GM10266 (cell line): ENCODE results near the gene MEX3D.
"Not testable (repeated sequence)": the region's sequence is repeated elsewhere in the genome, so short reads cannot be mapped to it uniquely, and the experiment has no call there.

Experiments
- DNase-seq: peaks from one replicate; pipeline ENCODE4 v3.0.0; 2012; ENCODE audit errors: extremely low spot score
- TF ChIP-seq, protein P1 (sequence below): IDR thresholded peaks from 2 replicates; pipeline ENCODE4 v1.5.1; 2012; ENCODE audit warnings: mild to moderate bottlenecking, low read depth; ENCODE audit not compliant: control insufficient read depth, insufficient read depth; ENCODE audit errors: missing control alignments

Gene MEX3D

DNA sequence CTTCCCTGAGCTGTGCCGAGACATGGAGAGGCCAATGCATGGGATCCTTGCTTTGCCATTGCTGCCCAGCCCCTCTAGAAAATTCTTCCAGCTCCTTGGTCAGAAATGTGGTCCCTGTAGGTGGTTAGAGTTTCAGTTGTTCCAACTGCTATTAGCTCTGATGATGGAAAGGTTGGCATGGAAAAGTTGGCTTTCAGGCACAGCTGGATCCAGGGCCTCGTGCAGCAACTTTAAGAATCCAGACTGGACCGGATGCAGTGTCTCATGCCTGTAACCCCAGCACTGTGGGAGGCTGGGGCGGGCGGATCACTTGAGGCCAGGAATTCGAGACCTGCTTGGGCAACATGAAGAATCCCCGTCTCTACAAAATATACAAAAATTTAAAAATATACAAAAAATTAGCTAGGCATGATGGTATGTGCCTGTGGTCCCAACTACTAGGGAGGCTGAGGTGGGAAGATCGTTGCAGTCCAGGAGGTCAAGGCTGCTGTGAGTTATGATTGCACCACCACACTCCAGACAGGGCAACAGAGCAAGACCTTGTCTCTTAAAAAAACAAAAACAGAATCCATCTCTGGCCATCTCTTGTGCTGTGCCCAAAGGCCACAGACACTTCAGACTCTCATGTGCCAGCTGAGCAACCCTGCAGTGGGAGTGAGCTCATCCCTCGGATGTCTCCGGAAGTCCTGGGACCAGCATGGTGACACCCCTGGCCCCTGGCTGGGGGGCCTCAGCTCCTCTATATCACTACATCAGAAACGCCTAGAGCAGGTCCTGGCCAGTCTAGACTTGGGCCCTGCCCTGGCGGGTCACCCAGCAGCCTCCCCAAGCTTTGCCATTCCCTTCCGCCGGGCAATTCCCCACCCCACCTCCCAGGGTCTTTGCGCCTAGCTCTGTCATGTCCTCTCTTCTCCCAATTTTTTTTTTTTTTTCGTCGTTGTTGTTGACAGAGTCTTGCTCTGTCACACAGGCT, 16.8 kb downstream of the MEX3D start:
- no peak for DNase-seq
- TF ChIP-seq, protein P1, sequence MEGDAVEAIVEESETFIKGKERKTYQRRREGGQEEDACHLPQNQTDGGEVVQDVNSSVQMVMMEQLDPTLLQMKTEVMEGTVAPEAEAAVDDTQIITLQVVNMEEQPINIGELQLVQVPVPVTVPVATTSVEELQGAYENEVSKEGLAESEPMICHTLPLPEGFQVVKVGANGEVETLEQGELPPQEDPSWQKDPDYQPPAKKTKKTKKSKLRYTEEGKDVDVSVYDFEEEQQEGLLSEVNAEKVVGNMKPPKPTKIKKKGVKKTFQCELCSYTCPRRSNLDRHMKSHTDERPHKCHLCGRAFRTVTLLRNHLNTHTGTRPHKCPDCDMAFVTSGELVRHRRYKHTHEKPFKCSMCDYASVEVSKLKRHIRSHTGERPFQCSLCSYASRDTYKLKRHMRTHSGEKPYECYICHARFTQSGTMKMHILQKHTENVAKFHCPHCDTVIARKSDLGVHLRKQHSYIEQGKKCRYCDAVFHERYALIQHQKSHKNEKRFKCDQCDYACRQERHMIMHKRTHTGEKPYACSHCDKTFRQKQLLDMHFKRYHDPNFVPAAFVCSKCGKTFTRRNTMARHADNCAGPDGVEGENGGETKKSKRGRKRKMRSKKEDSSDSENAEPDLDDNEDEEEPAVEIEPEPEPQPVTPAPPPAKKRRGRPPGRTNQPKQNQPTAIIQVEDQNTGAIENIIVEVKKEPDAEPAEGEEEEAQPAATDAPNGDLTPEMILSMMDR = no peak

DNA sequence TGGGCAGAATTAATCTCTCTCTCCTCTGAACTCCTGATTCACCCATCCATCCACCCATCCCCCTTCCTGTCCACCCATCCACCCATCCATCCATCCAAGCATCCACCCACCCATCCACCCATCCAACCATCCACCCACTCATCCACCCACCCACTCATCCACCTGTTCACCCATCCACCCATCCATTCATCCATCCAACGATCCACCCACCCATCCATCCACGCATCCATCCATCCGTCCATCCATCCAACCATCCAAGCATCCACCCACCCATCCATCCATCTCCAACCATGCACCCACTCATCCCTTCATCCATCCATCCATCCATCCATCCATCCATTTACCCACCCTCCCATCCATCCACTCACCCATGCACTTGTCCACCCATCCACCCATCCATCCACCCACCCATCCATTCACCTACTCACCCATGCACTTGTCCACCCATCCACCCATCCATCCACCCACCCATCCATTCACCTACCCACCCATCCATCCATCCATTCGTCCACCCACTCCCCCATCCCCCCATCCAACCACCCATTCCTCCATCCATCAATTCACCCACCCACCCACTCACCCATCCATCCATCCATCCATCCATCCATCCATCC, 18.7 kb downstream of the MEX3D start:
- TF ChIP-seq, protein P1 = no peak
- DNase-seq = no peak

DNA sequence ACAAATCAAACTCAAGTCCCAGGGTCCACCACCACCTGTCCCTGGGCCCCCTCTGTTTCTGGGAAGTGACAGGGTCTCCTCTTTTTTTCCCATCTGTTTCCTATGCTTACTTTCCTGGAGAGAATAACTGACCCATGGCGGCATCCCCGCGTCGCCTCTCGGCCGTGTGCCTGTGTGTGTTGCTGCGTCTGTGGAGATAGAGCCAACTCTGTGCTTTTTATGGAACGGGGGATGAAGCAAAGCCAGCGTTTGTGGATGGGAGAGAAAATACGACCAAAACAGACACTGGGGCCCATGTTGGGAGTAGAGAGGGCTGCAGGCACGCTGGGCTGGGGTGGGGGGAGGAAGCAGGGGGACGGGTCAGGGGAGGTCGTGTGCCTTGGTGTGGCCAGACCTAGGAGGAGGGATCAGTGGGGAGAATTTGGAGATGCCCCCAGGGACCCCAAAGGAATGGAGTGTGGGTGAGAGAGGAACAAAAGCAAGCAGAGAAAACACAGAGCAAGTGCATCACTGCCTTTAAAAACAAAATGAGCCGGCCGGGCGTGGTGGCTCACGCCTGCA, 27.7 kb downstream of the MEX3D start:
- no peak for DNase-seq
- TF ChIP-seq, protein P1 = no peak

DNA sequence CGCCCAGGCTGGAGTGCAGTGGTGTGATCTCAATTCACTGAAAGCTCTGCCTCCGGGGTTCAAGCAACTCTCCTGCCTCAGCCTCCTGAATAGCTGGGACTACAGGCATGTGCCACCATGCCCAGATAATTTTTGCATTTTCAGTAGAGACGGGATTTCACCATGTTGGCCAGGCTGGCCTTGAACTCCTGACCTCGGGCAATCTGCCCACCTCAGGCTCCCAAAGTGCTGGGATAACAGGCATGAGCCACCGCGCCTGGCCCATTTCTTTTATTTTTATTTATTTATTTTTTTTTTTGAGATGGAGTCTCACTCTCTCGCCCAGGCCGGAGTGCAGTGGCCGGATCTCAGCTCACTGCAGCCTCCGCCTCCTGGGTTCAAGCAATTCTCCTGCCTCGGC, 28.4 kb downstream of the MEX3D start:
- DNase-seq = not testable (repeated sequence)

DNA sequence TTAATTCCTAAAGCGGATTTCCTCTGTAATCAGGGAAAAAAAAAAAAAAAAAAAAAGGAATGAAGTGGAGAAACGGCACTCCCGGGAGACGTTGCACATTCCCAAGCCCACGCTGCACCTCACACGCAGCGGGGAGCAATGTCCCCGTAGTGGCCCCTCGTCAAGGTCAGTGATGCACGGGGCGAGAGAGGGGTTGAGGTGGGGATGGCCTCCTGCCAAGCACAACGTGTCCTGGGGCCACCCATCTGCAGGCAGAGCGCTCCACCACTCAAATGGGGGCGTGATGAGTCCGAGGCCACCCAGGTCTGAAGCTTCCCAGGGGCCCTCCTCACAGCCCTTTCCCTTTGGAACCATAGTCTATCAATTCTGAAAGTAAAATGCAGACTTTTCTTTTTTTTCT, 29.1 kb downstream of the MEX3D start:
- TF ChIP-seq, protein P1 = no peak

DNA sequence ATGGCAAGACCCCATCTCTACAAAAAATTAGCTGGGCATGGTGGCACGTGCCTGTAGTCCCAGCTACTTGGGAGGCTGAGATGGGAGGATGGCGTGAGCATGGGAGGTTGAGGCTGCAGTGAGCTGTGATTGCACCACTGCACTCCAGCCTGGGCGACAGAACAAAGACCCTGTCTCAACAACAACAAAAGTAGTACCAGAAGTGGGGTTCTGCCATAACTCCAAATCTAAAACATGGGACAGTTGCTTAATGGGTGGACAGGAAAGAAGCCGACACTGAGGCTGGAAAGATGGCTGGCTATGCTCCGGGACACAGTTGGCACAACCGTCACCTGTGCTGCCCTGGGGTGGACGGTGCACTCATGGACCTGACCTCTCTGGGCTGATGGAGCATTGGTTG, 32.4 kb downstream of the MEX3D start:
- DNase-seq = not testable (repeated sequence)

More for the DNA sequence above, 29.1 kb downstream of the MEX3D start:
- no peak for DNase-seq

DNA sequence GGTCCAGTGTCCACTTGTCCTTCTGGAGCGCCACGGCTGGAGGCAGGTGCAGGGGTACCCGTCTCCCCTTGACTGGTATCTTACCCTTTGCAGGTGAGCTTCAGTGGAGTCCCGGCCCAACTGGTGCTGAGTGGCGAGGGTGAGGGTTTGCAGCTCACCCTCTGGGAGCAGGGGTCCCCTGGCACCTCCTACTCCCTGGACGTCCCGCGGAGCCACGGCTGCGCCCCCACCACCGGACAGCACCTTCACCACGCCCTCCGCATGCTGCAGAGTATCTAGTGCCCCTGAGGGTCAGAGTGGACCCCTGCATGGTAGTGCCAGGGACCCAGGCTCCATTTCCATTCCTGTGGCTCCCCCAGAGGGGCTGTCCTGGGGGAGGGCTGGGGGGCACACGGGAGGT, 33.2 kb downstream of the MEX3D start:
- no peak for DNase-seq
- TF ChIP-seq, protein P1 = no peak

DNA sequence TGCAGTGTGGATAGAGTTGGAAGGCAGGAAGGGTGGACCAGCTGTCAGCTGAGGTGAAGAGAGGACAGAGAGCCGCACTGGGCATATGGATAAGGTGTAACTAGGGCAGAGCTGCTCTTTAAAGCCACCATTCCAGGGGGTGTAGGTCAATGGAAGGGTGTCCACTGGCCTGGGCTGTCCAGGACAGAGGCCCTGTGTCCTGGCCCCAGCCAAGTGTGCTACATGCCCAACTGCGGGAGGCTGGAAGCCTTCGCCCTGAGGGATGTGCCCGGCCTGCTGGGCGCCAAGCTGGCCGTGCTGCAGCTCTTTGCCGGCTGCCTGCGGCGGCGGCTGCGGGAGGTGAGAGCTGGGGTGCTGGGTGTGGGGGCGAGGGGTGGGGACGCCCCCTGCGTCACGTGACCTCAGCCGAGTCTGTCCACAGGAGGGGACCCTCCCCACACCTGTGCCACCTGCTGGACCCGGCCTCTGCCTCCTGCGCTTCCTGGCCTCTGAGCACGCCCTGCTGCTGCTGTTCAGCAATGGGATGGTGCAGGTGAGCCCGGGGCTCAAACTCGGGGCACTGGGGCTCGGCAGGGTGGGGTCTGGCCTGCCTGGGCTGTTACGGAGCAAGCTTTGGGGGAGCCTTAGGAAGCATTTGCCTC, 34.5 kb downstream of the MEX3D start:
- TF ChIP-seq, protein P1 = no peak
- DNase-seq = no peak
